ENCODE measurements around the gene FAM78B.

FAM78B gene

GRCh38 chr1:166057650-166058049 is 109.2 kb downstream of the FAM78B start:
- no peak overlapping the region for H3K27ac ChIP-seq
- no peak for TF ChIP-seq CTCF (conservative IDR thresholded peaks at IDR 0.05)

GRCh38 chr1:166053395-166053794 is 113.4 kb downstream of the FAM78B start:
- no peak for TF ChIP-seq CTCF (conservative IDR thresholded peaks at IDR 0.05)
- no peak overlapping the region for H3K27ac ChIP-seq

GRCh38 chr1:166040202-166040997 is 126.4 kb downstream of the FAM78B start:
- no peak overlapping the region for H3K27ac ChIP-seq
- TF ChIP-seq CTCF (conservative IDR thresholded peaks at IDR 0.05): no peak

- TF ChIP-seq CTCF (conservative IDR thresholded peaks at IDR 0.05): no peak
- no peak overlapping the region for H3K27ac ChIP-seq
These were observed 127.2 kb downstream of the FAM78B start for GRCh38 chr1:166039436-166040201.

- TF ChIP-seq CTCF (conservative IDR thresholded peaks at IDR 0.05): no peak
These were observed 130.7 kb downstream of the FAM78B start for GRCh38 chr1:166036092-166036491.

GRCh38 chr1:166032572-166033371 is 134.0 kb downstream of the FAM78B start:
- no peak for TF ChIP-seq CTCF (conservative IDR thresholded peaks at IDR 0.05)
- peak overlapping the region; percentile 77 for H3K27ac ChIP-seq

More at GRCh38 chr1:166036092-166036491, 130.7 kb downstream of the FAM78B start:
- H3K27ac ChIP-seq: no peak overlapping the region

Measured in VCaP (cell line).